DMS153 treated with DMSO at 0.1 percent for 48 hours (cell line): ENCODE results near the gene USP34.
"Not testable (repeated sequence)": the region's sequence is repeated elsewhere in the genome, so short reads cannot be mapped to it uniquely, and the experiment has no call there.

Experiments used
- DNase-seq: peaks from one replicate; lab custom pipeline; 2025; ENCODE audit not compliant: unreplicated experiment; lab: John Stamatoyannopoulos, UW

USP34 gene

GRCh38 chr2:61432990-61433389 is 37.9 kb downstream of the USP34 start:
- no peak for DNase-seq

GRCh38 chr2:61431345-61431744 is 39.5 kb downstream of the USP34 start:
- no peak for DNase-seq

DNA sequence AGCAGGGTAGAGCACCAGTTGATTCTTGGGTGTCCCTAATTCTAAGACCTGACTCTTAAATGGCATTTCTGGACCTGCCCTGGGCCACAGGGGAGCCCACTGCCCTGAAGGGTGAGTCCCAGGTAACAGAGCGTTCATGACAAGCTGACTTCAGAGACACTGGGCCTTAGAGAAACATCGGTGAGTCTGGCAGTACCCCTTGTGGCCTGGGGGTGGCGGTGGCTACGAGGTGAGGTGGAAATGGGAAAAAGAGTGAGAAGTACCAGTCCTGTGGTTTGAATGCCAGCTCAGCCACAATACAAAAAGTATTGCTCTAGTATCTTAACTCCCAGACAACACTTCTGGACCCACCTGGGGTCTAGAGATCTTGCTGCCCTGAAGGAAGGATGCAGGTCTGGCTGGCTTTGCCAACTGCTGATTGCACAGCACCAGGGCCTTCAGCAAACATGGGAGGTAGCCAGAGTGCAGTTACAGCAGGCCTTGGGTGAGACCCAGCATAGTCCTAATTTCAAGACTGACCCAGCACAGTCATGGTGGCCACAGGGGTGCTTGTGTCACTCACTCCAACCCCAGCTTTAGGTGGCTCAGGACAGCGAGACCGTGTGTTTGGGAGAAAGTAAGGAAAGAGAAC is 44.5 kb downstream of the USP34 start:
- DNase-seq: no peak

DNA sequence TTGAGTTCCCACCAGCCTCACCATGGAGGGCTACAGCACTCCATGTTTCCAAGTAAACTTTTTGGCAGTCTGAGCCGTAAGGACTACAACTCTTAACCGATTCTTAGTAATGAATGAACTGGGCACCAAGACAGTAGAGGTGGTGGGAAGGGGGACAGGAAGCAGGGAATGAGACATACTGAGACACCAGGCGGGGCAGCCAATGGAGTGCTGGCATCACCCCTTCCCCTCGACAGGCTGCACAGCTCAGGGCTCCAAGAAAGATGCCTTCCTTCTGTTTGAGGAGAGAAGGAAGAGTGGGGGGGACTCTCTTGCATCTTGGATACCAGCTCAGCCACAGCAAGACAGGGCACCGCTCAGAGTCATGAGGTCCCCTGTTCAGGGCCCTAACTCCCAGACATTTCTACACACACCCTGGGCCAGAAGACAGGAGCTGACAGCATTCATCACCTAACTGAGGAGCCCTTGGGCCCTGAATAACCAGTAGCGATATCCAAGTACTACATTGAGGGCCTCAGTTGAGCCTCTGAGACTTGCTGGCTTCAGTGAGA is 45.2 kb downstream of the USP34 start:
- no peak for DNase-seq

DNA sequence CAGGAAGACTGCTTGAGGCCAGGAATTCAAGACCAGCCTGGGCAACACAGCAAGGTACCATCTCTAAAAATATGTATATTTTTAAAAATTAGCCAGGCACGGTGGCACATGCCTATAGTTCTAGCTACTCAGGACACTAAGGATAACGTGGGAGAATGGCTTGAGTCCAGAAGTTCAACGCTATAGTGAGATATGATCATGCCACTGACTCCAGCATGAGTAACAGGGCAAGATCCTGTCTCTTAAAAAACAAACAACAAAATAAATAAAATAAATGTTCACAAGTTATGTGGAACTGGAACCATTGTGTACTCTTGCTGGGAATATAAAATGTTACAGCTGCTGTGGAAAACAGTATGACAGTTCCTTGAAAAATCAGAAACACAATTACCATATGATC is 47.2 kb downstream of the USP34 start:
- no peak for DNase-seq

DNA sequence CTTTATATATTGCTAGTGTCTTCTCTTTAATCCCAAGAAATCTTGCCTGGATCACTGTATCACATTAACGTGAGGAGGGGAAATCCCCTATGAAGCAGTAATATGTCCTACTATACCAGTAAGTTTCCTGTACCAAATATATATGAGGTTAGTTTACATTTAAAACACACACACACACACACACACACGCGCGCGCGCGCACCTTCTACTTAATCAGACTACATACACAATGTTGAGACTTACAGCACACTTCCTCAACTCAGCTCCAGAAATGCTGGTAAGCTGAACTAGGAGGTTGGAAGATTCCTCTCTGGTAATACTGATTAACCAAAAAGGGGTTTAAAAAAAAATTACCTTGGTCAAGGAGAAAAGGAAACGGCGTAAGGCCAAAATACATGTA is 49.3 kb downstream of the USP34 start:
- DNase-seq: no peak

GRCh38 chr2:61420991-61421544 is 49.8 kb downstream of the USP34 start:
- DNase-seq: no peak

- DNase-seq: no peak
Observed at GRCh38 chr2:61419570-61419969, 51.3 kb downstream of the USP34 start.

GRCh38 chr2:61419129-61419528 is 51.8 kb downstream of the USP34 start:
- DNase-seq: no peak

DNA sequence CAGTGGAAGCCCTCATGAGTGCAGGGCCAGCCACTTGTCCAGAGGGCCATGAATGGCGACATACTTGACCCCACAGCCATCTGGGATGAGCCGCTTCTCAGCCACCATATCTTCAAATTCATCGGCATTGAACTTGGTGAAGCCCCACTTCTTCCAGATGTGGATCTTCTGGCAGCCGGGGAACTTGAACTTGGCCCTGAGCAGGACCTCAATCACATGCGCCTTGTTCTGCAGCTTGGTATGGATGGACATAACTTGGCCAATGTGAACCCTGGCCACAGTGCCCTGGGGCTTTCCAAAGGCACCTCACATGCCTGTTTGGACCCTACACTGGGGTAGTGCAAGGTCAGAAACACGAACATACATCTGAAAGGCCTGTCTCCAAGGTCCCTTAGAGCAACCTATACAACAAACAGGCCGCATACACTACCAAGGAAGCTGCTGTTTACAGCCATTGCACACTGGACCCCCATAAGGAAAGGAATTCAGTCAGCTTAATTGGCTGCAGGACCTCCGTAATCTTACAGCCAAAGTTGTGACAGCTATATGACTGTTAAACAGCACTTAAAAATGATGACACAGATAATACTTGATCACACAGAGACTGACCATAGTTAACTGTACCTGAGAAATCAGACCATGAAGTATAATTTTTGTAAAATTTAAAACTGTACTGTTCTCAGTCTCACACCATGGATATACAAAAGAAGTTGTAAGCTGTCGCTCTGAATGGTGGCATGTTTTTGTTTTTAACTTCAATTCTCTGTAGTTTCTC is 53.8 kb downstream of the USP34 start:
- no peak for DNase-seq

GRCh38 chr2:61415265-61415664 is 55.6 kb downstream of the USP34 start:
- no peak for DNase-seq

DNA sequence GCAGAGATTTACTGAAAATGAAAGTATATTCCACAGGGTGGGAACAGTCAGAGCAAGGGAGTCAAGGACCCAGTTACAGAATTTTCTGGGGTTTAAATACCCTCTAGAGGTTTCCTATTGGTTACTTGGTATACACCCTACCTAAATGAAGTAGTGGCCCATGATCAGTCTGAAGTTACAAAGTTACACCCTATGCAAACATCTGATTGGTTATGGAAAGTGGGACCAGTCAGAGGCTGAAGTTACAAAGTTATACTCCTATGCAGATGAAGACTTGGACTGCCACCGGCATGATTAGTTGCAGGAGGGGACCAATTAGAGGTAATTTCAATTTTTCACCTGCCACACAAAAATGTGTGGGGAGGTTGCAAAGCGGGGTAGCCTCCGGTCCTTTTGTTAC is 56.2 kb downstream of the USP34 start:
- DNase-seq: no peak

GRCh38 chr2:61411109-61411508 is 59.8 kb downstream of the USP34 start:
- no peak for DNase-seq

- no peak for DNase-seq
Observed at GRCh38 chr2:61410185-61410584, 60.7 kb downstream of the USP34 start.

DNA sequence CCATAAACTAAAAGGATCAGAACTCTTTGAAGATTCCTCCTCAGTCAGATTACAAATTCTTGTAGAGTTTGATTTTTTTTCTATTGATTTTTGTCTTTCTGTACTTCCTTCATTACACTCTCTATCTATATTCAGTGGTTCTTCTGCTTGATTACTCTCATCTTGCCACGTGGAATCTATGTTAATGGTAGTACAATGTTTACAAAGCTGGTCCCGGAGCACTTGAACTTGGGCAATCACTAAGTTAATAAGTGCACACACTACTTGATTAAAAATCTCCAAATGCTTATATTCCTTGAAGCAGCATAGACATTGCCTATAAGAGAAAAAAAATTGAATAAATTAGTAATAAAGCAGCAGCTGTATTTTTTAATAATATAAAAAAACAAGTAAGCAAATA is 65.1 kb downstream of the USP34 start:
- DNase-seq: no peak

GRCh38 chr2:61404438-61404837 is 66.4 kb downstream of the USP34 start:
- DNase-seq: no peak

DNA sequence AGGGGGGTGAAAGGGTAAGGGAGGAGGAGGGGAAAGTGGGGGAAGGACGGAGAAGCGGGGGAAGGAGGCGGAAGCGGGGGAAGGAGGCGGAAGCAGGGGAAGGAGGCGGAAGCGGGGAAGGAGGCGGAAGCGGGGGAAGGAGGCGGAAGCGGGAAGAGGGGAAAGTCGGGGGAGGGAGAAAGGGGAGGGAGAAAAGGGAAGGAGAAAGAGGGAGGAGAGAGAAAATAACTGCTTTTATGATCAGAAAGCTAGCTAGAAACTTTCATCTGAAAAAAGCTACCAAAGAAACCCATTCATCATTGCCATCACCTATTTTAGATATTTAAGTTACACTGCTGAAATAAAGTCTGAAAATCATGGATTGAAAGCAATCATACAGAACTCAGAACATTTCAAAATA is 72.5 kb downstream of the USP34 start:
- no peak for DNase-seq

DNA sequence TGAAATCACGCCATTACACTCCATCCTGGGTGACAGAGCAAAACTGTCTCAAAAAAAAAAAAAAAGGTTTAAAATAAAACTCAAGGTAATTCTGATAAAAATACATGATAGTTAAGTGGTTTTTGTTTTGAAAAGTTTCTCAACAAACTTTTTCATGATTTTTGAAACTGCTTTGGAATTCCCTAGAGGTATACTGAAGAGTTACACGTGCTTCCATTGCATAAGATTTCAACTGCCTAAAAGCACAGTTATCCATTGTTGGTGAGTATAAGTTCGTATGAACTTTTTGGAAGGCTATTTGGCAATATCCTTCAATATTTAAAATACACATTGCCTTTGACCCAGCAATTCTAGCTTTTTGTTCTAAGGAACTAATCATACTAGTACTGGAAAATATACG is 74.9 kb downstream of the USP34 start:
- DNase-seq: no peak

DNA sequence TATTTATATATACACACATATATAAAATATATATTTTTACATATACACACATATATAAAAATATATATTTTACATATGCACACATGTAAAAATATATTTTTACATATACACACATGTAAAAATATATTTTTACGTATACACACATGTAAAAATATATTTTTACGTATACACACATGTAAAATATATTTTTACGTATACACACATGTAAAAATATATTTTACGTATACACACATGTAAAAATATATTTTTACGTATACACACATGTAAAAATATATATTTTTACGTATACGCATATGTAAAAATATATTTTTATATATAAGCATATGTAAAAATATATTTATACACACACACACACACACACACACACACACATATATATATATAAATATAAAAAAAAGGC is 83.3 kb downstream of the USP34 start:
- DNase-seq: not testable (repeated sequence)

DNA sequence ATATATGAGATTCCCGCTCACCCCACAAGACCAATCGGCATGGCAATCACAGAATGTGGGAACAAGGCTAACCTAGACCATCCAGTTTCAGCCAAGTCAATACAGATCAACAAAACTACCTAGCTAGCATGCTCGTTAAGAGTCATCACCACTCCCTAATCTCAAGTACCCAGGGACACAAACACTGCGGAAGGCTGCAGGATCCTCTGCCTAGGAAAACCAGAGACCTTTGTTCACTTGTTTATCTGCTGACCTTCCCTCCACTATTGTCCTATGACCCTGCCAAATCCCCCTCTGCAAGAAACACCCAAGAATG is 90.0 kb downstream of the USP34 start:
- DNase-seq: not testable (repeated sequence)

GRCh38 chr2:61380056-61380881 is 90.6 kb downstream of the USP34 start:
- no peak for DNase-seq

DNA sequence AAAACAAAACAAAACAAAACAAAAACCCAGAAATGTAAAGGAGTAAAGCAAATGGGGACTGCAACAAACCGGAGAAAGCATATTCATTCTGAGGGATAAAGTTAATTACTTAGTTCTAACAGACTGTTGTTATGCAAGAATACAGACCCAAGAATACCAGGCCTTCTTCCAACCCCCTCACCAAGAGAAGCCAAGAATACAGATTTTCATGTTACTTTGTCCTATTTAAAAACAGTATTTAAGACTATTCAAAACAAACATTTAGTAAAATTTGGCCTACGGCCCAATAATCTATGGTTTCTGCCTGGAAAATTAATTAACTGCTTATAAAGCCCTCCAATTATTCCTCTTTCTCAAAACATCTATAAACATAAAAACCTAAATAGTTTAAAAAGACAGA is 91.4 kb downstream of the USP34 start:
- no peak for DNase-seq
